EH (cell line): ENCODE data around the gene MTUS2.
A peak's percentile ranks its signal among the peaks of the same experiment; 100 is the strongest.

Experiments
- DNase-seq: peaks from one replicate; pipeline ENCODE4 v3.0.0-alpha.2; 2015; ENCODE audit warnings: low read depth

Gene MTUS2

DNA sequence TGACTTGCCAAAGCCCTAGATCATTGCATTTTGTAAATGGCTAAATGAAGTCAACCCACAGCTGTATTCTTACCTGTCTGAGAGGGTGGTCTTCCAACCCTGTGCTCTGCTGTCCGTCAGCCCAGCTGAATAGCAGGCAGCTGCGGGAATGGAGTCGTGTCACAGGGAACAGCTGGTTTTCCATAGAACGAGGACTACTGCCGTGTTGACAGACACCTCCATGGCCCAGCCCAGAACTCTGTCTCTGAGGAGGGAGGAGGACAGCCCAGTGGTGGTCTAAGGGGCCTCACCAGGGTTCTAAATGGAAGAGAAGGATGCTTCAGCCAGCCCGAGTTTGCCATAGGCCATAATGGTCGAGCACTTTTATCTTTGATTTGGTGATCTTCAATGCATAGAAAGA lies 664.7 kb downstream of the MTUS2 start:
- no peak for DNase-seq

DNA sequence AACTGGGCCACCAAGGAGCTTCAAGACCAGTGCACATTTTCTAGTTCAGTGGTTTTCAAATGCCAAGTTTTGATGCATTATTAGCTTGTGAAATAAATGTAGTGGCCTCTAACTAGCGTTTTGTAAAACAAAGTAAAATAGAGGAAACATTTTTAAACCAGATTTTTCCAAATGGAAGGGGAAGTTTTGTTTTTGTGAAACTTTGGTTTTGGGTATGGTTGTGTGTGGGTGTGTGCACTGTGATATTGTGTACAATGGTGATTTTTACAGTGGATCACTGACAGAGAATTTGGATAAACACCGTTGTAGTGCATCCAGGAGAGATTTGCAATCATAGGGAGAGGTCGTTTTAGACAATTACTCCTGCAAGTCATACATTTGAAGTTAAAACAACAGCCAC lies 666.4 kb downstream of the MTUS2 start:
- DNase-seq, result no peak

DNA sequence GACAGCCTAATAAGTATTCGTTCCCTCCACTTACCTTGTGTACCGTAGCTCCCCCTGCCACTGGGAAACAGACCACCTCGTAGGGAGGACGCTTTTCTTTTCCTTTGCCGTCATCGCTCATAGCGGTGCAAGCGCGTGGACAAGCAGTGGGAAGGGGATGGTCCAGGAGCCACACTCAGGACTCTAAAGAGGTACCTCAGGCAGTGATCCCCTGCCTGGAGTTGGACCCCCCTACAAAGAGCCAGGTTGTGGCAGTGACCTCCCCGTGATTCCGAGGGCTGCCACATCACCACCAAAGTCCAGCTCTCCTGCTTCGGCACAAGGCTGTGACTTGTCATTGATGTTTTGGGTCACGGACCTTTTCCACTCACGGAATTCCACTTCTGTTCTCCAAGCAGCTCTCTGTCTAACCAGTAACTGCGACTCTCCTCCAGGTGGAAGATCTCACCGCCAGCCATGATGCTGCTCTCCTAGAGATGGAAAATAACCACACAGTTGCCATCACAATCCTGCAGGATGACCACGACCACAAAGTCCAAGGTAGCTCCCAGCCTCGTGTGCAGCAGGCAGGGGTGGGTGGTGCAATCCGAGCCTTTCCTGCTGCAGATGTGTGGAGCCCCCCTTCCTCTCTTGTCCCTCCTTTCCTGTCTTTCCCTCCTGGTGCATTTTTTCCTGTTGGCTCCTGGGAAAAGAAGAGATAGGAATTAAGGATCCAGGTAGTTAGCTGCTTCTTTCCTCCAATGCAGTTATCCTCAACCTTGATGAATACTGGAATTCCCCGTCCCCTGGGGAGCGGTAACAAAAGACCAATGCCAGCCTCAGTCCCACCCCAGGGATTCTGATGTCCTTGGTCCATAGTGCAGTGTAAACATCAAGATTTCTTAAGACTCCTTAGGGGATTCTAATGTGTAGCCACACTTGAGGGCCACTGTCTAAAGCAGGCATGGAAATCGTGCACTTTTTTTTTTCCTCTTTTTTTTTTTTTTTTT lies 667.6 kb downstream of the MTUS2 start:
- DNase-seq, result no peak

DNA sequence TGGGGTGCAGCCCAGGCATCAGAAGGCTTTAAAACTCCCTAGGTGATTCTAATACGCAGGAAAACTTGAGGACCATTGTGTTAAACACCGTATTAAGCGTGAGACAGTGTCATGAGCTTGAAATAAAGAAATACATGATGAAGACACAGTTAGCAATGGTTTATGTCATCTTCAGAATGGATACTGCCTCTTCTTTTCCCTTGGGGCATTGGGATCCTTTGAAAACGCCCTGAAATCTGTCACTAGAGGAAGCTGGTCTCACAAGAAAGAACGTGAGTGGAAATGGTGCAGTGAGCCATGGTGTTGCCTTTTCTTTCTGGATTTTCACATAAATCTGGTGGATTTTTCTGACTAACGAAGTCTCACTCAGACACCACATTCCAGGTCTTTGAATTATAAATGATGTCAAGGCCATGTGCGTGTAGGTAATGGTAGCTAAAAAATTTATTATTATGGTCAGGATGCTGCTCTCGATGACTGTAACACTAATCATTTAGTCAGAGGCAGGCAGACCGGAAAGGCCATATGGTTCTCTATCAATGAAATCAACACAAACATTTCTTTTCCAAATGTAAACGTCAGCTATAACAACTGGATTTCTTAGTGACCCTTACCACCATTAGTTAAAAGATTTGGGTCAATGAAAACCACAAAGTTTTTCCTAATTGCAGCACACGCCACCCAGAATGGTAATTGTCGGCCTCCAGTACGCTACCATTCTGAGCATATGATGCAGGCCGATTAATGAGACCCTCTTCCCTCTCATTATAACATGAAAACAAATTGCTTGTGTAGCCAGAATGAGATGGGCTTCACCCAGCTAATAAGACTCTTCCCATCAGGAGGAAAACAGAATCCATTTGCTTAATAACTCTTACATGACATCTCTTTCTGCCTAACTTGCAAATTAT lies 669.8 kb downstream of the MTUS2 start:
- DNase-seq, result no peak

DNA sequence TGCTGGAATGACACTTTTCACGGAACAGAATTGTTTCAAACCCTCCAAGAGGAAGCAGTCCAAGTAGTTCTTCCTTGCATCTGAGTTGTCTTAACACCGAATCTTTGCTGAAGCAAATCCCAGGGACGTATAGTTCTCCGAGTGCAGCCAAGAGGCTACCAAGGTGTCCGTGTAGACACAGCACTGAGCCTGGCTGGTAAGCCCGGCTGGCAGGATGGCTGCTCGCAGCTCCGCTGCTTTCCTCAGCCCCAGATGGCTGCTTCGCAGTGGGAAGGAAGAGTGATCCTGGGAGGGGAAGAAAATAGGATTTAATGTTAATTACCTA lies 670.4 kb downstream of the MTUS2 start:
- DNase-seq, result no peak

DNA sequence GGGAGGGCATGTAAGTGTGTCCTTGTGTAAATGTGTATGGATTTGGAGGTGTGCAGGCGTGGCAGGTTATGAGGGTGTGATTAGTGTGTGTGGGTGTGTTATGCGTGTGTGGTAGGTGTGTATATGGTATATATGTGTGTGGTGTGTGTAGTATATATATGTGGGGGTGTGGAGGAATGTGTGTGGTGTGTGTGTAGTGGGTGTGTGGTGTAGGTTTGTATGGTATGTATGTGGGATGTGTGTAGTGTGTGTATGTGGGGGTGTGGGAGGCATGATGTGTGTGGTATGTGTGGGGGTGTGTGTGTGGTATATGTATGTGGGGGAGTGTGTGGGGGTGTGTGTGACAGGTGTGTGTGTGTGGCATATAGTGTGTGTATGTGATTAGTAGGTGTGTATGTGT lies 671.1 kb downstream of the MTUS2 start:
- DNase-seq, result no peak

DNA sequence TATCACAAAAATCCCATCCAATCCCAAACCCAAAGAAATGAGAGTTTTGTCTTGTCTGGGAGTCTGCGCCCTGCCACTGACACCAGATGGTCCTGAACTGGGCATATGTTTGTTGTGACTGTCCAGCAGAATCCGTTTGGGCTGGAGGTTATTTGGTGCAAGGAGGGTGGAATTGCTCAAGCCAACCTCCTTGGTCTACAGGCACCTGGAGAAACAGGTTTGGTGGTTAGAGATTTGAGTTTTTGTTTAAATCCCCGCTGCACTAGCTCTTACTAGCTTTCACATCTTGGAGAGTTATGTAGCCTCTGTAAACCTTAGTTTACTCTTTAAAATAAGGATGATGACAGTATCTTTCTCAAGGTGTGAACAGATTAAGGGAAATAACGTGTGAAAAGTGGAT lies 673.7 kb downstream of the MTUS2 start:
- DNase-seq, result no peak

DNA sequence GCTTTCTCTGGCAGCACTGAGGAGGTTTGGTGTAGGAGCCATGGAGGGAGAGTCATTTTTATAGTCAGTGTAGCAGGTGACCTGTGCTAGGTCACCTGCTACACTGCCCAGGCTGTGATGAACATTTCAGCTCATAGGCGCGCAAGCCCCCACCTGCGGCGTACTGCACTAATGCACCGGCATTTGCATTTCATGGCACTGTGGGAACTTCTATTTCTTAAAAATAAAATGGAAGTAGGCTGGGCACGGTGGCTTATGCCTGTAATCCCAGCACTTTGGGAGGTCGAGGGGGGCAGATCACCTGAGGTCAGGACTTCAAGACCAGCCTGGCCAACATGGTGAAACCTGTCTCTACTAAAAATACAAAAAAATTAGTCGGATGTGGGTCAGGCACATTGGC lies 674.4 kb downstream of the MTUS2 start:
- no peak for DNase-seq

DNA sequence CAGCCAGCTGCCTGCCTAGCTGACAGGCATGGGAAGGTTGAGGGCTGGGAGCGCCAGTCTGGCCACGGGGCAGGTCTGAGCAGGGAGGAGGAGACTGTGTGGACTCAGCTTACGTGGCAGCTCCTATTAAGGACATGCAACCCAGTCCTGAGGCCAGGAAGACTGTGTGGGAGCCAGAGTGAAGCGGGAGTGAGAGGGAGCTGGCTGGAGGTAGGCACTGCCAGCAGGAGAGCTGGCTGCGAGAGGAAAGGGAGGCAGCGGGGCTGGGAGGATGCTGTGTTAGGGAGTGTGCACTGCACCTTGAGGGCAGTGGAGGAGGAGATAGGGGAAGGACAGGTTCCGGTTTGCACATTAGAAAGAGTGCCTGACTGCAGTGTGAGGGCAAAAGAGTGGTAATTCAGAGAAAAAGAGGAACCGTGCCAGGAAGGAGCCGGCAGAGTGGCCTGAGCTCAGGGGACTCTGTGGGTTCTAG lies 676.1 kb downstream of the MTUS2 start:
- no peak for DNase-seq

DNA sequence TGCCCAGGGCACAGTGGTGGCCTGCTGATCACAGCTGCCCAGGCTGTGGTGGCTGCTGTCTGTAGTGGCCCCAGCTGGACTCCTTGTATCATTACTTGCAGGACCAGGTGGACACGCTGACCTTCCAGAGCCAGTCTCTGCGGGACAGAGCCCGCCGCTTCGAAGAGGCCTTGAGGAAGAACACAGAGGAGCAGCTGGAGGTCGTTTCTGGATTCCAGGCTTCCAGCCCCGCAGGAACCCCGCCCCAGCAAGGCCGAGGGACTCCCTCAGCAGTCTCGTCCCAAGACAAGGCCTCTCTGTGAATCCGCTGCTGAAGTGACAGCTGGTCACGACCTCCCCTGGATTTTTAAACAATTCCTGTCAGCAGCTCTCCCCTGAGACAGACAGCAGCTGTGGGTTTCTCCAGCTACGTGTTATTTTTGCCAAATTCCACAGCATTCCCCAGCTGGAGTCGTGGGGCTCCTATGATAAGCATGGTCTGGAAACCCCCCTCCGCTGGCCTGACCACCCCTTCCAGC lies 677.1 kb downstream of the MTUS2 start:
- no peak for DNase-seq

DNA sequence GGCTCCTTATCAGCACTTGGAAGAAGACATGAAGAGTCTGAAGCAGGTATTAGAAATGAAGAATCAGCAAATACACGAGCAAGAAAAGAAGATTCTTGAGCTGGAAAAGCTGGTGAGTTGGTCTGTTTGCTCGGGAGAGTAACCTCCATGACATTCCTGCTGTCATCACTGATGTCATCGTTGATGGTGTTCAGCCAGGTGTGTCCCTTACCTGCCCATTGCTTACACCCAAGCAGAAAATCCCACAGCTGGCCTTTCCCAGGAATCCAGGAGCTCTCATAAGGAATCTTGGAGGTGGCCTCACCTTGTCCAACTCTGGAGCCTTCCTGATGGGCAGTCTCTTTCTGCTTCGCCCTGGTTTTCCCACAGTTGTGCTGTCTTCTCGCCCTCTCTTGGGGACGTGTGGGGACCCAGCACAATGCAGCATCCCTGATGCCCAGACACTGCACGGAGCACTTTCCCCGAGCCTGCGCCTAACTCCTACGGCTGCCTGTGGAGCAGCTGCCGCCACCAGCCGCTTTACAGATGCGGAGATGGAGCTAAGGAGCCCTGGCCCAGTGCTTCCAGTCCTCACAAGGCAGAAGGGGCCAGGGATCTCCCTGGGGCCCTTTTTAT lies 678.4 kb downstream of the MTUS2 start:
- DNase-seq, result no peak

DNA sequence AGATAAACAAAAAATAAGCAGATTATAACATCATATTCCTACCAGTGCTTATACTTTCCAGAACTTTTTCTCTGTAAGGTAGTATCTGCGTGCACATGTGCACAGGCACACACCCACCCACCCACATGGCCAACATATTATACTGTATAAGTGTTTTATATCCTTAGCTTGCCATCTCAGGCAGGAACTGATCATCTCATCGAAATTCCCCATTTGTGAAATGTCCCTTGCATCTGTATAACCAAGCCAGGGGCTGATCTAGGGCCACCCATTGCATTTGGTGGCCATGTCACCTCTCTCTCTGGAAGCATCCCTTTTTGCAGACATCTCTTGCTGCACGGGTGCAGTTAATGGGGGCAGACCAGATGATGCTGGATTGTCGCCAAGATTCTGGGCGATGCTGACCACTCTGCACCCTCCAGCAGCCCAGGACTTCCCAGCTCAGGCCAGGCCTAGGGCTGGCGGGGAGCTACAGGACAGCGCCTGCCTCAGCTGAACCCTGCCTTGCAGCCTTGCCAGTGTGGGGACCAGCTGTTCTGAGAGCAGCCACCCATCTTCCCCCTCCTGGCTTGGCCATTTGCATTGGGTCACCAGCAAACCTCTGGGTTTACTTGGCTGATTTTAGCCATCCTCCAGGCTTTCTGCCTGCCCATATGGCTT lies 679.5 kb downstream of the MTUS2 start:
- no peak for DNase-seq

DNA sequence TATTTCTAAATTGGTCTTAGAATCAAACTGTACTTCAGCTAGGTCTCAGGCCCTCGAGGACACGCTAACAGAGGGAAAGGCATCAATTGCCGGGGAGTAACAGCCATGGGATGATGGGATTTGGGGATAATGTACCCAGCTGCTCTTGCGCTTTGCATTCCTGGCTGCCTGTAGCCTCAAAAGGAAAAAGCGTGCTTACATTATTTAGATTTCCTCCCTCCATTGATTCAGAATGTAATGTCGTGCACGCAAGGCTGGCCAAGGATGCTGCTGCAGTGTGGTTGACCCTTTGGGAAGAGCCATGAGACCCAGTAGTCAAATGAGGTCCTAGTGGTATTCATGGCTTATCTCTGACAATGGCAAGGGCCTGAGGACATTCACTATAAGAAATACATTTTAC lies 680.2 kb downstream of the MTUS2 start:
- no peak for DNase-seq

DNA sequence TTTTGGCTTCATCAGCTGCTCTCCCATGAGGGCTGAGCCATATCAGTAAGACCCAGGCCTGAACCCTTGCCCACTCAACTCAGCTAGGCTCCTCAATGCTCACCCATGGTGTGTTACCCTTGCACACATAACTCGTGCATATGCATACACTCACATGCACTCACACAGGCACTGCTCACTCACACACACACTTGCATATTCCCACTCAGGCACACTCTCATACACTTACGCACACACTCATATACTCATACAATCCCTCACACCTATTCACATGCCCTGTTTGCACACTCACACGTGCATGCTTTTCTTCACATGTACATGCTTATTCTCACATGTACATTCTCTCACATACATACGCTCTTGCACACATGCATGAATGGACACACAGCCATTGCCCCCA lies 681.5 kb downstream of the MTUS2 start:
- no peak for DNase-seq

DNA sequence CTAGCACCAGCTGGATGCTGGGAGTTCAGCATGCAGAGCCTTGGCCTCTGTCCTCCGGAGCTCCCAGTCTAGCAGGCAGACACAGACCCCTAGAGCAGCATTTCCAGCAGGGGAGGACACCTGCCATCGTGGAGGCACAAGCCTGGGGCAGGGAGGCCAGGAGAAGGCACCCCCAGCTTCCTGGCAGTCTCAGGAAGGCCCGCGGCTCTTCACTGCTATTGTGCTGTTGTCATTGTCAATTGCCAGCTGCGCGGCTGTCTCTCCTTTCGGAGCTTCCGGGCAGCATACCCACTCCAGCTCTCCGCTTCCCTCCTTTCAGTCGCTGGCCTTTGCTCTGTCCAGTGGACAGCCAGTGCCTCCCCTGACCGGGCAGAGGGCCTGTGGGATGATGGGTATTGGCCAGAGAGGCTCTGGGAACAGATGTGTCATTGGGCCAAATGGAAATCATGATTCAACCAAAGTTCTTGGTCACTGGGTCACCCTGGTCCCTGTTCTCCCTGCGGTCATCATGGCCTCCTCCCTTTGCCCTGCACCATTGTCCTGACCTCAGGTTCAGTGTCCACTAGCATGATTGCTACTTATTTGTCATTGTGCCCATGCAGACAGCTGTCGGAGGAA lies 682.4 kb downstream of the MTUS2 start:
- DNase-seq, result no peak

DNA sequence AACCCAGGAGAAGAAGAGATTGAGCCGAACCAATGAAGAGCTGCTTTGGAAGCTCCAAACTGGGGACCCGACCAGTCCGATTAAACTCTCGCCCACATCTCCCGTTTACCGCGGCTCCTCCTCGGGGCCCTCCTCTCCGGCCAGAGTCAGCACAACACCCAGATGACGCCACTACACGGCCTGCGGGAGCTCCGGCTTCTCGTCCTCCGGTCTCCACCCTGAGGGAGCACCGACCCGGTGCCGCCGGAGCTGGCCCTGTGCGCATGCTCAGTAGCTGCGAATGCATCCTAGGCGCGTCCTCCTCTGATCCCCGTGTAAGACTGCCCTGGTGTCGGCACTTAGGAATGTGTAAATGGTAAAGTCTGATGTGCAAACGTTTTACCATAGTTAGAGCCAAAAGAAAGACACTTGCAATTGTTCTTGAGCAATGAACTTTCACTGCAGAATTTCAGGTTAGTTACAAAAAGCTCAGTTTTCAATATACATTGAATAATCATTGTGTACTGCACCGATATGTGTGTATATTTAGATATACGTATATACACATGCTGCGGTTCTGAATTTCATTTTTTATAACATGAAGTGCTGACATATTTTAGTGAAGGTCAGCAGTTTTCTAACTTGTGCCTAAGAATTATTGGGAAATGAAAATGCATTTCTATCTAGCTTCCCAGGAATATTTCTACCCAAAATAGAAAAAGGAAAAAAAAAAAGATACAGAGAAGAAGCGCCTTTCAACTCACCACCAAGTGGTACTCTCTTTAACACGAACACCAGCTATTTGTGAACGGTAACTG lies 683.1 kb downstream of the MTUS2 start:
- peak; percentile 26 for DNase-seq

DNA sequence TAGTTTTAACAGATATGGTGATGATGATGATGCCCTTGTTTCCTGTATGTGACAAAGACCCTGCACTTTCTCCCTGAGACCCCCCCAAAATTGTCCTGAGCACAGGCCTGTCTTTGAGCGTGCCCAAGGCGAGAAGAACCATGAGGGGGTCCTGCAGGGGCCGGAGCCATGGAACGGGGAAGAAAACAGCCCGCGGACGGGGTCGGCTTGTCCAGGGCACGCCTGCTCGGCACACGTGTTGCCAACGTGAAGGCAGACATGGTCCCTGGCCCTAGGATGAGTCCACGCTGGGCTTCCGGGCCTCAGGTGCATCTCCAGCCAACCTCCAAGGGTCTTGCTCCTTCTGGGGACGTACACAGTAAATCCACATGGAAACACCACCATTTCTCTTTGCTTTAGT lies 684.6 kb downstream of the MTUS2 start:
- DNase-seq, result no peak

DNA sequence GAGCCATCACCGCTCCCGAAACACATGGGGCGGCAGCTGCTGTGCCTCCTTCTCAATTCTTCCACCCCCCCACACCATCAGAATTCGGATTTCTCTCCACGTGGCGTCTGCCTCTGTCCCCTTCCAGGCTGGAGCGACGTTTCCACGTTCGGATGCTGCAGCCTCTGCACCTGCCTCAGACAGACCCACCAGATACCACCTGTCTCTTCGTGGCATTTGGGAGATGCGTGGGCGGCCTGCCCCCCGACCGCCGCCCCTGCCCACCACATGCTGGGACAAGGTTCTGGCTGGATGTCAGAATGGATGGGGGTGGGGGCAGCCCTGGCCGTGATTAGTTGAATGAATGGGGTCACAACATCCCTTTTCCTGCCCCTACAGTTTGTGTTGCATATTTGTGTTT lies 685.4 kb downstream of the MTUS2 start:
- no peak for DNase-seq

DNA sequence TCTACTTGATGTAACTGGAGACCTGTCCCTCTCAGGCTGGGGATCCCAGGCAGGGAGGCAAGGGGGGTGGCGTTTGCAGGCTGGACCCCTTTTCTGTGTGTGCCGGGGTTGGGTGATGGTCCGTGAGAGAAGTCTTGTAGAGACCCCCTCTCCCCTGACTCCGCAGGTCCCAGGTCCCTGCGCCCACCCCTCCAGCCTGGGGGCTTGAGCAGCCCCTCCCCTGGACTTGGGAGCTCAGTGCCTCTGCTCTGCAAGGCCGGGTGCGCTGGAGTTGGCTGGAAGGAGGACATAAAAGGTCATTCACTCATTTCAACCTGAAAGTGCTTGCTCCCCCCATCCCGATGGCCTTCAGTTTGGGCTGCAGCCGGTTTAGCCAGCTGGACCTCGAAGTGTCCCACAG lies 685.8 kb downstream of the MTUS2 start:
- DNase-seq, result no peak

DNA sequence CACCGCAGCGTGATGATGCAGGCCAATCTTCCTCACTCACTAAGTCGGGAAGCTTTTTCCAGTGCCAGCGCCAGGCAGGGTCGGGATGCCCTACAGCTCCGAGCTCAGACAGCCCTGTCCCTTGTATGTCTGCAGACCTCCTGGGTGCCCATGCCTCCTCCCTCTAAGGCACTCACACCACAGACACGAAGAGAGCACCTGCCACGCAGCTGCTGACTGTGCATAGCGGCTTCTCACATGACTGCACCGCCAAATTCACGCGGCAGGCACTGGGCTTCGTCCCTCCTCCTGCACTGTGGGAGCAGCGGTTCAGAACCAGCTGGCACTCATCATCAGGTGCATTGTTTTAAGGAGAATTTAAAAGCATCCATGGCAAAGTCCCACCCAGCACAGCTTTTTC lies 687.2 kb downstream of the MTUS2 start:
- no peak for DNase-seq
